GM19193 (cell line): ENCODE results near the gene CHIC1.
A peak's percentile ranks its signal among the peaks of the same experiment; 100 is the strongest.

Experiments used
- POLR2A ChIP-seq: IDR thresholded peaks from 4 replicates; pipeline ENCODE4 v1.6.1; 2011; ENCODE audit not compliant: insufficient read depth, insufficient read length; ENCODE audit errors: extremely low read depth

The CHIC1 gene

GRCh38 chrX:73562984-73563737 lies at the start of gene CHIC1:
Gene CHIC1 (plus strand): TSS chrX:73563197. CDS start chrX:73563285, 88 bp downstream.
- TF ChIP-seq POLR2A, result peak; percentile 73

GRCh38 chrX:73524906-73525305 lies 38.1 kb upstream of the CHIC1 start:
- TF ChIP-seq POLR2A, result no peak

- no peak for TF ChIP-seq POLR2A
Measured at GRCh38 chrX:73525928-73526690, 36.9 kb upstream of the CHIC1 start.

GRCh38 chrX:73556159-73556558 lies 6.8 kb upstream of the CHIC1 start:
- TF ChIP-seq POLR2A, result no peak

- TF ChIP-seq POLR2A, result no peak
Measured at GRCh38 chrX:73561801-73562200, 1.2 kb upstream of the CHIC1 start.

GRCh38 chrX:73562458-73562857 lies 539 bp upstream of the CHIC1 start:
- TF ChIP-seq POLR2A, result no peak

- no peak for TF ChIP-seq POLR2A
Measured at GRCh38 chrX:73563738-73564068, 706 bp downstream of the CHIC1 start.

GRCh38 chrX:73577361-73577760 lies 14.4 kb downstream of the CHIC1 start:
- no peak for TF ChIP-seq POLR2A

- TF ChIP-seq POLR2A, result no peak
Measured at GRCh38 chrX:73581002-73581628, 18.1 kb downstream of the CHIC1 start.

- no peak for TF ChIP-seq POLR2A
Measured at GRCh38 chrX:73615022-73615421, 52.0 kb downstream of the CHIC1 start.

GRCh38 chrX:73647212-73647611 lies 84.2 kb downstream of the CHIC1 start:
- TF ChIP-seq POLR2A, result no peak

GRCh38 chrX:73647632-73648322 lies 84.8 kb downstream of the CHIC1 start:
- TF ChIP-seq POLR2A, result no peak

- no peak for TF ChIP-seq POLR2A
Measured at GRCh38 chrX:73668779-73669178, 105.8 kb downstream of the CHIC1 start.

- TF ChIP-seq POLR2A, result no peak
Measured at GRCh38 chrX:73681408-73681807, 118.4 kb downstream of the CHIC1 start.

GRCh38 chrX:73683236-73683859 lies 120.4 kb downstream of the CHIC1 start:
- TF ChIP-seq POLR2A, result no peak
